Fibroblast of lung (primary cell): ENCODE results near the gene CENPU. TPM values are rescaled to one million over a fixed set of nuclear protein-coding genes. Genes with fewer than 3 reads are reported as not detected.

Source experiments
- DNase-seq, 2 donors: peaks; one replicate each; pipeline versions ENCODE4 v3.0.0 to v3.0.0-alpha.2; 2010; ENCODE audit warnings: low read depth in 2 of 2
- H2AFZ ChIP-seq: 2 replicates; pipeline ENCODE4 v1.5.1; 2012; ENCODE audit warnings: low read length, control low read depth, inconsistent platforms
- H3K27ac ChIP-seq: 2 replicates; pipeline ENCODE4 v1.5.1; 2011; ENCODE audit warnings: low read length, control low read depth; ENCODE audit not compliant: insufficient read depth
- H3K27me3 ChIP-seq: 2 replicates; pipeline ENCODE4 v1.5.1; 2011; ENCODE audit warnings: mild to moderate bottlenecking, low read length; ENCODE audit not compliant: control insufficient read depth, insufficient read depth
- H3K36me3 ChIP-seq: 2 replicates; pipeline ENCODE4 v1.5.1; 2011; ENCODE audit warnings: low read length; ENCODE audit not compliant: control insufficient read depth, insufficient read depth
- H3K4me1 ChIP-seq: 2 replicates; pipeline ENCODE4 v1.5.1; 2011; ENCODE audit warnings: low read length; ENCODE audit not compliant: control insufficient read depth, insufficient read depth; ENCODE audit errors: extremely low read depth
- H3K4me2 ChIP-seq: 2 replicates; pipeline ENCODE4 v1.5.1; 2011; ENCODE audit warnings: low read length, control low read depth; ENCODE audit not compliant: insufficient read depth; ENCODE audit errors: extremely low read depth
- H3K4me3 ChIP-seq, 4 experiments: fragments of 200-600 bp in 1 of 4; sonication (generic) in 1 of 4; replicated peaks in 1 of 4; 2 replicates each; pipeline ENCODE4 v1.5.1; 2011 to 2016; ENCODE audit warnings: low read length in 4 of 4, low read depth in 3 of 4, mild to moderate bottlenecking in 3 of 4, control low read depth in 2 of 4, inconsistent platforms in 1 of 4, mixed read lengths in 1 of 4; ENCODE audit not compliant: insufficient read depth in 1 of 4; ENCODE audit errors: control extremely low read depth in 1 of 4
- H3K79me2 ChIP-seq: 2 replicates; pipeline ENCODE4 v1.5.1; 2012; ENCODE audit warnings: mild to moderate bottlenecking, low read length, inconsistent platforms; ENCODE audit not compliant: control insufficient read depth, insufficient read depth
- H3K9ac ChIP-seq: 2 replicates; pipeline ENCODE4 v1.5.1; 2011; ENCODE audit warnings: mild to moderate bottlenecking, low read length, control low read depth; ENCODE audit not compliant: insufficient read depth
- H3K9me3 ChIP-seq: 2 replicates; pipeline ENCODE4 v1.5.1; 2012; ENCODE audit warnings: low read depth, low read length; ENCODE audit not compliant: control insufficient read depth, insufficient read depth
- H4K20me1 ChIP-seq: 2 replicates; pipeline ENCODE4 v1.5.1; 2011; ENCODE audit warnings: low read length; ENCODE audit not compliant: control insufficient read depth, insufficient read depth; ENCODE audit errors: extremely low read depth
- EZH2 ChIP-seq: IDR thresholded peaks from 2 replicates; pipeline ENCODE4 v1.5.1; 2012; ENCODE audit warnings: low read length, control low read depth, mild to moderate bottlenecking; ENCODE audit errors: missing control alignments
- polyA plus RNA-seq, 2 donors: library from polyadenylated mRNA; depleted of rRNA in 1 of 2; stranded (reverse) in 1 of 2; unstranded in 1 of 2; fragments of >200 nt; gene quantifications; 2 replicates each; pipeline ENCODE4 v1.2.1, GENCODE V29; 2011 to 2012; ENCODE audit warnings: missing spikeins in 1 of 2
- total RNA-seq: library from RNA; depleted of rRNA; stranded (reverse); fragments of >200 nt; gene quantifications from 2 replicates; pipeline ENCODE4 v1.2.1, GENCODE V29; 2014
- TF ChIP-seq, protein P1 (sequence below), 2 donors: IDR thresholded peaks in 1 of 2; conservative IDR thresholded peaks in 1 of 2; 1 replicate in 1 of 2; 2 replicates in 1 of 2; pipeline ENCODE4 v1.5.1; 2011 to 2012; ENCODE audit warnings: low read length in 2 of 2, control low read depth in 1 of 2, inconsistent platforms in 1 of 2, low read depth in 1 of 2, mild to moderate bottlenecking in 1 of 2

CENPU gene
- total and polyA plus RNA-seq, 2 donors (not counting 1 experiment from before 2014, with no cell fraction given), result 6.4 to 15.5 TPM

DNA sequence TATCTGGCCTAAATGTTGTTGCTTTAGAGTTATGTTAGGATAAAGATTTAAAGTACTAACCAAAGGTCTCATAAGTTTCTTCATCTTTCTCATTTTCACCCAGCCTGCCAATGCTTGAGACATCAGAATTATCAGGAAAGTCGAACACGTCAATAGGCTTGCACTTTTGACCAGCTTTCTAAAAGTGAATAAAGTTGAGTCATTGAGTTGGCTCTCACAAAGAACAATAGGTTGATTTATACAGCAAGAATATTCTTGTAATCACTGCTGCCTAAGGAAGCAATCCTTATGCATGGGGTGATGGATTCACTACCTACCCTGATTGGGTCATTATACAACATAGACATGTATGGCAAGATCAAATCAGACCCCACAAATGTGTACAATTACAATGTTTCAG is 5.0 kb downstream of the CENPU start:
- Histone ChIP-seq H3K27me3 (no peaks in the 10 kb centered on the region), H3K27ac (no peak overlapping the region), H3K4me3 (no peak overlapping the region), H3K79me2 (peaks cover 24% of the 10 kb centered on the region), H3K4me2 (no peak overlapping the region), H3K4me1 (peaks cover 2% of the 10 kb centered on the region), H4K20me1 (no peaks in the 10 kb centered on the region), H3K36me3 (no peaks in the 10 kb centered on the region), H2AFZ (no peak overlapping the region), H3K9ac (no peak overlapping the region), H3K9me3 (no peaks in the 10 kb centered on the region)
- DNase-seq, result peak; percentile 44 to 68
- TF ChIP-seq, protein P1, sequence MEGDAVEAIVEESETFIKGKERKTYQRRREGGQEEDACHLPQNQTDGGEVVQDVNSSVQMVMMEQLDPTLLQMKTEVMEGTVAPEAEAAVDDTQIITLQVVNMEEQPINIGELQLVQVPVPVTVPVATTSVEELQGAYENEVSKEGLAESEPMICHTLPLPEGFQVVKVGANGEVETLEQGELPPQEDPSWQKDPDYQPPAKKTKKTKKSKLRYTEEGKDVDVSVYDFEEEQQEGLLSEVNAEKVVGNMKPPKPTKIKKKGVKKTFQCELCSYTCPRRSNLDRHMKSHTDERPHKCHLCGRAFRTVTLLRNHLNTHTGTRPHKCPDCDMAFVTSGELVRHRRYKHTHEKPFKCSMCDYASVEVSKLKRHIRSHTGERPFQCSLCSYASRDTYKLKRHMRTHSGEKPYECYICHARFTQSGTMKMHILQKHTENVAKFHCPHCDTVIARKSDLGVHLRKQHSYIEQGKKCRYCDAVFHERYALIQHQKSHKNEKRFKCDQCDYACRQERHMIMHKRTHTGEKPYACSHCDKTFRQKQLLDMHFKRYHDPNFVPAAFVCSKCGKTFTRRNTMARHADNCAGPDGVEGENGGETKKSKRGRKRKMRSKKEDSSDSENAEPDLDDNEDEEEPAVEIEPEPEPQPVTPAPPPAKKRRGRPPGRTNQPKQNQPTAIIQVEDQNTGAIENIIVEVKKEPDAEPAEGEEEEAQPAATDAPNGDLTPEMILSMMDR (conservative IDR thresholded peaks at IDR 0.05 in 1 of 2, IDR thresholded peaks at IDR 0.05 in 1 of 2; ENCODE audit: low read depth in 1 of 2, low read length in 2 of 2), result no peak
- TF ChIP-seq EZH2, result no peak

GRCh38 chr4:184727430-184727829 is 6.5 kb downstream of the CENPU start:
- Histone ChIP-seq H3K4me2 (no peak overlapping the region), H3K79me2 (peaks cover 16% of the 10 kb centered on the region), H4K20me1 (no peaks in the 10 kb centered on the region), H3K9me3 (no peaks in the 10 kb centered on the region), H3K4me3 (no peak overlapping the region), H3K27me3 (no peaks in the 10 kb centered on the region), H2AFZ (peak overlapping the region; percentile 17), H3K4me1 (peaks cover 2% of the 10 kb centered on the region), H3K36me3 (no peaks in the 10 kb centered on the region), H3K9ac (no peak overlapping the region), H3K27ac (no peak overlapping the region)
- no peak for DNase-seq
- TF ChIP-seq EZH2, result no peak
- TF ChIP-seq, protein P1 (conservative IDR thresholded peaks at IDR 0.05 in 1 of 2, IDR thresholded peaks at IDR 0.05 in 1 of 2; ENCODE audit: low read depth in 1 of 2, low read length in 2 of 2), result no peak

- H3K27ac ChIP-seq, result no peak overlapping the region
- no peaks in the 10 kb centered on the region for H3K9me3 ChIP-seq
- H3K9ac ChIP-seq, result no peak overlapping the region
- H4K20me1 ChIP-seq, result no peaks in the 10 kb centered on the region
- H3K36me3 ChIP-seq, result no peaks in the 10 kb centered on the region
- no peak overlapping the region for H3K4me2 ChIP-seq
- H3K27me3 ChIP-seq, result no peaks in the 10 kb centered on the region
- no peak overlapping the region for H3K4me3 ChIP-seq
- no peaks in the 10 kb centered on the region for H3K79me2 ChIP-seq
- no peak for DNase-seq
- no peaks in the 10 kb centered on the region for H3K4me1 ChIP-seq
- TF ChIP-seq, protein P1 (conservative IDR thresholded peaks at IDR 0.05 in 1 of 2, IDR thresholded peaks at IDR 0.05 in 1 of 2; ENCODE audit: low read depth in 1 of 2, low read length in 2 of 2), result no peak
- TF ChIP-seq EZH2, result no peak
- H2AFZ ChIP-seq, result no peak overlapping the region
Measured at GRCh38 chr4:184722798-184723197, 11.1 kb downstream of the CENPU start.
